RPMI7951 (cell line): Measurements from ENCODE around the gene ZNF480. TPM values are rescaled to one million over a fixed set of nuclear protein-coding genes. Genes with fewer than 3 reads are reported as not detected.
"Not testable (repeated sequence)": the region's sequence is repeated elsewhere in the genome, so short reads cannot be mapped to it uniquely, and the experiment has no call there.

Source experiments
- DNase-seq: peaks from one replicate; pipeline ENCODE4 v3.0.0-alpha.2; 2012; ENCODE audit warnings: low read depth
- total RNA-seq: library from RNA; depleted of rRNA; stranded (reverse); fragments of >200 nt; shearing (Covaris generic); gene quantifications from 2 replicates; pipeline ENCODE4 v1.2.3, GENCODE V29; 2014; rRNA removed

ZNF480 gene
- total RNA-seq: 8.7 and 10.8 TPM in 2 replicates

DNA sequence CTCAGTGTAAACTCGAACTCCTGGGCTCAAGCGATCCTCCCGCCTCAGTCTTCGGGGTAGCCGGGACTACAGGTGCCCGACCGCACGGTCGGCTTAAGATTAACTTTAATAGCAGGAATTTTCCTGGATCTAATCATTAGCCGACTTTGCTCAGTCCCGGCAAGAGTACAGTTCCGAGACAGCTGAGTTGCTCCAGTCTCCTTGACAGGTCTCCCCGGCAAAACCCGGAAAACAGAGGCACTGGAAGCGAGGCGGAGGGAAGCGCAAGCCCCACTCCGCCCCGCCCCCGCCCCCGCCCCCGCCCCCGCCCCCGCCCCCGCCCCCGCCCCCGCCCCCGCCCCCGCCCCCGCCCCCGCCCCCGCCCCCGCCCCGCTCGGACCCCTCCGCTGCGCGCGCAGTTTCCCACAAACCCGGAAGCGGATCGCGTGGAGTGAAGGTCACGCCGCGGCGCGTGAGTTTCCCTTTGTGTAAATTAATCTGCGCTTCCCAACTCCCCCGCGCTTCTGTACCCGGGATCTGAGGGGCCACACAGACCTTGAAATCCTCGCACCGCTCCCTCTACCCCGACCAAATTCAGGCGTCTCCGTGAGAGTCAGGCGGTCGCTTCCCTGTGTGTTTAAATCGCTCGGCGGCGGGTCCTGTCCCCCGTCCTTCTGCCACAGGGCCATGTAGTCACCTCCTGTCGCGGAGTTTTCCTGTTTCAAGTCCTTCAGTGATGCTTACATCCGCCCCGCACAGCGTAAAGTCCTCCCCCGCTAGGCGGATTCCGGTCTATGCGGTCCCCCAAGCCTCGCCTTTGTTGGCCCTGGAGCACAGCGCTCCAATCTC lies at the start of gene ZNF480:
Gene ZNF480 (plus strand): TSS at position 397 of the 828 bp plus-strand sequence. CDS start 3,244 bp downstream, outside the sequence.
- DNase-seq: peak; percentile 82

DNA sequence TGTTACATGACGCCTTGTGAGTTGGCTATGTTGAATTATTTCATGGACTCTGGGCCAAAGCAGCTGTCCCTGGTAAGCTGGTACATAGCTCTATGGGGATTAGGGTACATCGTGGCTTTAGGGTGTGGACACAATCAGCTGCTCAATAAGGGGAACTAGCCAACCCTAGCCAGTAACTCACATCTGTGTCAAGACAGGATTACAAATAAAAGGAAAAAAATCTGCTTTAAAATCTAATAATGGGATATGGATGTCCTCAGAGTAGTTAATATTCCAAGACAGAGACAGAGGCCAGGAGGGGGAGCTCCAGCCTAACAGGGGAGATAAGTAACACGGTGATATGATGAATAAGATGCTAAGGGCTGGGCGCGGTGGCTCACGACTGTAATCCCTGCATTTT lies 48.7 kb upstream of the ZNF480 start:
- peak; percentile 54 for DNase-seq

DNA sequence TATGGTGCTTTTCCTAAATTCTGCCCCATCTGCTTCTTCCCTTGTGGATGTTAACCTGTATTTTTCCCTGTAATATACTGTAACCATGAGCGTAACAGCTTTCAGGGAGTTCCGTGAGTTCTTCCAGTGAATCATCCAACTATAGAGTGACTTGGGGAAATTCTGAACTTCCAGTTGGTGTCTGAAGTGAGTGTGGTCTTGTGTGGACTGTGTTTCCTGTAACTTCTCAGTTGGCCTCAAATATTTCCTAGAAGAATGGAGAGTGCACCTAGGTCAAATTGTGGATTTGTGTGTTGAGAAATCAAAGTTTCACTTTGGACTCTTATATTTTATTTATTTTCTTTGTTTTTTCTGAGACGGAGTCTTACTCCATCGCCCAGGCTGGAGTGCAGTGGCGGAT lies 38.5 kb upstream of the ZNF480 start:
- peak; percentile 26 for DNase-seq

DNA sequence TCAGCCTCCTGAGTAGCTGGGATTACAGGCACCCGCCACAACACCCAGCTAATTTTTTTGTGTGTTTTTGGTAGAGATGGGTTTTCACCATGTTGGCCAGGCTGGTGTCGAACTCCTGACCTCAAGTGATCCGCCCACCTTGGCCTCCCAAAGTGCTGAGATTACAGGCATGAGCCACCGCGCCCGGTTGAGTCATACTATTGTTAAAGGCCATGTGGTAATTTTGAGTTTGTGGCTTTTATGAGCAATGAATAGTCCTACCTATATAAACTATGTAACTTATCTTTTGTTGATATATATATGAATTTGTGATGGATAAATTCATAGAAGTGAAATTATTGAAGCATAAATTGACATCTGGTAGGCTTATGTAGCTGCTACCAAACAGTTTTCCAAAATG lies 31.4 kb upstream of the ZNF480 start:
- DNase-seq: peak; percentile 28

DNA sequence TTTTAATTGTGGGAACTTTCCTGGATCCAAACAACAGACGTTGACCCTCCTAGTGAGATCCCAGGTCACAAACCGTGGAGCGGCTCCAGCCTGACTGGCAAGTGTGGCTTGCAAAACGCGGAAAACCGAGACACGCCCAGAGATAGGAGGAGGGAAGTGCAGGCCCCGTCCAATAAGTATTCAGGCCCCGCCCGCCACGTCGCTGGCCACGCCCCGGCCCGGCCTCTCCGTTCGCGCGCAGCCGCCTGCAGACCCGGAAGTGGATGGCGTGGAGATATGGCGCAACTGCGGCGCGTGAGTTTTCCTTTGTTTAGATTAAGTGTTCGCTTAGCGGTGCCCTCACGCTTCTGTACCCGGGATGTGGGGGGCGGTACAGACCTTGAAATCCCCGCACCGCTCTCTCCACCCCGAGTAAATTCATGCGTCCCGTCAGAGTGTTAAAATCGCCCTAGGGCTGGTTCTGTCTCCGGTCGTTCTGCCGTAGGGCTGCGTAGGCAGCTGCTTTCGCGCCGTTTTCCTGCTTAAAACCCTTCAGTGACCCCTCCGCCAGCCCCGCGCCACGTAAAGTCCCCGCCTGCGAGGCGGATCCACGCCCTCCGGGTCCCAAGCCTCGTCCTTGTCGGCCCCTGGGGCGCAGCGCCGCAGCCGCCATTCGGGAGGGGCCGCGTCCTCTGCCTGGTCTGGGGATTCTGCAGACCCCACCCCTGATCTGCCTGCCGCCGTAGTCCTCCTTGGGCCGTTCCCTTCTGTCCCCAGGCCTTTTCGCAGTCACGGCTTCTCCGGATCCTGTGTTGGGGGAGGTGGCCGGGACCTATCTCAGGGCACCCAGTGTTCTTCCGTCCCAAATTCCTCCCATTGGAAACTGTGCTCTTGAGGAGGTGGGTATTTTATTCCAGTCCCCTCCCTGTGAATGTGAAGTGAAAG lies 27.4 kb upstream of the ZNF480 start, which contains the start of gene ZNF766:
Gene ZNF766 (plus strand): TSS at position 250 of the 924 bp plus-strand sequence. CDS start 27 bp downstream, at position 277.
- DNase-seq: peak; percentile 96

DNA sequence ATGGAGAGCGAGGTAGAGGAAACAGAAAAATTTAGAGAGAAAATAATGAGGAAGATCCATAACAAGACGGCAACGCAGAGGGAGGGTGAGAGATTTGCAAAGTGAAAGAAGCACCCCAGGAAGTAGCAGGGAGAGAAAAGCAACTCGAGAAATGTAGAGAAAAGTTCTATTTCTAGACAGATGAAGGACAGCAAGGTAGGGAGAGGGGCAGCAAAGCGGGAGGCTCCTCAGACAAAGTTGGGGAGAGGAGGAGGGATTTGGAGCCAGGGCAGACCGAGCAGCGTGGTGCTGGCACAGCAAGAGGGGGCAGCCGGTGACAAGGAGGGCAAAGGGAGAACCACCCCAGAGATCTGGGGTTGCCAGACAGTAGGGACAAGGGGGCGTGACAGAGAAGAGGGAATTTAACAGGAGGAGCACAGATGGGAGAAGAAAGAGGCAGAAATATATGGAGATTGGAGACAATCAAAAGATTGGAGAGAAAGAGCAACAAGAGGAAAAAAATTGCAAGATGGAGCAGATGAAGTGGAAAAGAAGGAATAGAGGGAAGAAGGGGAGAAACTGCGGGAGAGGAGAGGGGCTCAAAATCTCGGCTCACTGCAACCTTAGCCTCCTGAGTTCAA lies 26.6 kb upstream of the ZNF480 start:
- peak; percentile 20 for DNase-seq

DNA sequence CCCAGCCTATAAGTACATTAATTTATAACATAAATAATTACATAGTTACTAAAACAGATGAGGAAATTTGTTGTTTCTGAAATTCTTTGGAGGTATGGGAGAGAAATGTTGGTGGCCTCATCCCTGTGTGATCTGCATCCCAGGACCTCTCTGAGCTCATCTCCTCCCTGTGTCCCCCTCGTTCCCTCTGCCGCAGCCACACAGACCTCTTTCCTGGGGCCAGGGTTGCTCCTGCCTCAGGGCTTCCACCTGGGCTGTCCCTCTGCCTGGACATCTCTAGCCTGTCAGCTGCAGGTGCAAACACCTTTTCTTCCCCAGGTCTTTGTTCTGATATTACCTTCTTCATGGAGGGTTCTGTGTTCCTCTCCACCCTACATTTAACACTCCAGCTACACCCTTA lies 23.7 kb upstream of the ZNF480 start:
- no peak for DNase-seq

DNA sequence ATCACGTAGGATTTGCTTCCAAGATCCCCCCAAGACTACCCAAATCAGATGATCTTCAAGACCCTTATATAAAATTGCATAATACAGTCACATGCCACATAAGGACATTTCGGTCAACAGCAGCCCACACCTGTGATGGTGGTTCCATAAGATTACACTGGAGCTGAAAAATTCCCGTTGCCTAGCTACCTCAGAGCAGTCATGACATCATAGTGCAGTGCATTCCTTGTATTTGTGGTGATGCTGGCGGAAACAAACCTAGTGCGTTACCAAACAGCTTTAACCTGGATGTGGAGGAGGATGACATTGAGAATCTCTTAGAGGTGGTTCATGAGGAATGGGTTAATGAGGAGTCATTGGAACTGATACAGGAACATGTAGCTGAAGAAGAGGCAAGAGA lies 22.8 kb upstream of the ZNF480 start:
- no peak for DNase-seq

DNA sequence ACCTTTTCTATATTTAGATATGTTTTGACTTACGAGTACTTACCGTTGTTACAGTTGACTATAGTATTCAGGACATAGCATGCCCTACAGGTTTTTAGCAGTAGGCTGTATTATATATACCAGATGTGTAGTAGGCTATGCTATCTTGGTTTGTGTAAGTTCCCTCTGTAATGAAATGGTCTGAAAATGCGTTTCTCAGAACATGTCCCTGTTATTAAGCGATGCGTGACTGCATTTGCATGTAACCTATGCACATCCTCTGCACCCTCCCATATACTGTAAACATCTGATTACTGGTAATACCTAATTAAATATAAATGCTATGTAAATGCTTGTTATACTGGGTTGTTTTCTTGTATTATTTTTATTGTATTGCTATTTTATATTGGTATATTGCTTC lies 21.0 kb upstream of the ZNF480 start:
- no peak for DNase-seq

DNA sequence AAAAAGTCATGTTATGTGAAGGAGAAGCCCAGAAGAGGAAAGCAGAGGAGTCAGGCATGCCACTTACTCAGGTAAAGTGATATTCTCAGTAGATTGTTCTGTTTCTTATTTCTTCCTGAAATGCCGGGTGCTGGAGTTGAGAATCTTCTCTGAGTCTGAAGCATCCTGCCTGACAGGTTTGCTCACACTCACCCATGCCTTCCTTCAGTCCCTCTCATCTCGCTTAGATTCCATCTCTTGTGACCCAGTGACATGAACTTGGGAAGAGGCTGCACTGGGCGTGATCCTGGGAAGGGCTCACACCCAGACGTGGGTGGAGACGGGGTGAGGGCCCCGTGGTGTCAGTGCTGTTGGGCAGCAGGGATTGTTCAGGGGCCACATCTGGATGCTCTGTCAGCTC lies 19.5 kb upstream of the ZNF480 start:
- no peak for DNase-seq

DNA sequence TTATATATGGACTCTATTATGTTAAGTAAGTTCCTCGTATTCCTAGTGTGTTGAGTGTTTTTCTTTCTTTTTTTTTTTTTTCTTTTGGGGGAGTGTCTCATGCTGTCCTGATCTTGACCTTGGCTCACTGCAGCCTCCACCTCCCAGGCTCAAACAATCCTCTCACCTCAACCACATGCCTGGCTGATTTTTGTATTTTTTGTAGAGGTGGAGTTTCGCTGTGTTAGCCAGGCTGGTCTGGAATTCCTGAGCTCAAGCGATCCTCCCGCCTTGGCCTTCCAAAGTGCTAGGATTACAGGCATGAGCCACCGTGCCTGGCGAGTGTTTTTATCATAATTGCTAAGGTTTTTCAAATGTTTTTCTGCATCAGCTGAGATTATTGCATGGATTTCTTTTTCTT lies 10.7 kb upstream of the ZNF480 start:
- no peak for DNase-seq

DNA sequence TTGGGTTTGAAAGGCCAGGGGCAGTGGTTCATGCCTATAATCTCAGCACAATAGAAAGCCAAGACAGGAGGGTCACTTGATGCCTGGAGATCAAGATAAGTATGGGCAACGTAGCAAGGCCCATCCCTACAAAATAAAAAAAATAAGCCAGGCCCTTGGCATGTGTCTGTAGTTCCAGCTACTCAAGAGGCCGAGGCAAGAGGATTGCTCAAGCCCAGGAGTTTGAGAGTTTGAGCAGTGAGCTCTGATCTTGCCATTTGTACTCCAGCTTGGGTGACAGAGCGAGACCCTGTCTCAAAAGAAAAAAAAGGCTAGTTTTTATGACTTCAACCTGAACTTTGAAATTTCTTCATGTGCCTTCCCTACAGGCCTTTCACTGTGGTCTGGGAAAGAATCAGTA lies 5.2 kb upstream of the ZNF480 start:
- DNase-seq: no peak

DNA sequence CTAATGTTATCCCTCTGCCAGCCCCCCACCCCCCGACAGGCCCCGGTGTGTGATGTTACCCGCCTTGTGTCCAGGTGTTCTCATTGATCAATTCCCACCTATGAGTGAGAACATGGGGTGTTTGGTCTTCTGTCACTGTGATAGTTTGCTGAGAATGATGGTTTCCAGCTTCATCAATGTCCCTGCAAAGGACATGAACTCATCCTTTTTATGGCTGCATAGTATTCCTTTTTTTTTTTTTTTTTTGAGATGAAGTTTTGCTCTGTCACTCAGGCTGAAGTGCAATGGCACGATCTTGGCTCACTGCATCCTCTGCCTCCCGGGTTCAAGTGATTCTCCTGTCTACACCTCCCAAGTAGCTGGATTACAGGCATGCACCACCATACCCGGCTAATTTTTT lies 4.0 kb upstream of the ZNF480 start:
- DNase-seq: not testable (repeated sequence)

DNA sequence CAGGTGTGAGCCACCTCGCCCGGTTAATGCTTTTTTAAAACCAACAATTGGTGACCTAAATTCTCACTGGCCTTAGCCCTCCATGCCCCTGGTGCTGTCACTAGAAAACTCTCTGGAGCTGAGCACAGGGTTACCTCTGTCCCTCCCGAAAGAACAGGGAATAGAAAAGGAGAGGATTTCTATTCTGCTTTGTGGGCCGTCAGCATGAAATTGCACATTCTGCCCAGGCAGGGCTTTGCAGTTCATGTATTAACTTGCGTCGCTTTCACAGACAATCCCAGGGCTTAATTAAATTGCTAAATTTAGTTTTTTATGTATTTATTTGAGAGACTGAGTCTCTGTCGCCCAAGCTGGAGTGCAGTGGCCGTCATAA lies 583 bp upstream of the ZNF480 start:
- no peak for DNase-seq

DNA sequence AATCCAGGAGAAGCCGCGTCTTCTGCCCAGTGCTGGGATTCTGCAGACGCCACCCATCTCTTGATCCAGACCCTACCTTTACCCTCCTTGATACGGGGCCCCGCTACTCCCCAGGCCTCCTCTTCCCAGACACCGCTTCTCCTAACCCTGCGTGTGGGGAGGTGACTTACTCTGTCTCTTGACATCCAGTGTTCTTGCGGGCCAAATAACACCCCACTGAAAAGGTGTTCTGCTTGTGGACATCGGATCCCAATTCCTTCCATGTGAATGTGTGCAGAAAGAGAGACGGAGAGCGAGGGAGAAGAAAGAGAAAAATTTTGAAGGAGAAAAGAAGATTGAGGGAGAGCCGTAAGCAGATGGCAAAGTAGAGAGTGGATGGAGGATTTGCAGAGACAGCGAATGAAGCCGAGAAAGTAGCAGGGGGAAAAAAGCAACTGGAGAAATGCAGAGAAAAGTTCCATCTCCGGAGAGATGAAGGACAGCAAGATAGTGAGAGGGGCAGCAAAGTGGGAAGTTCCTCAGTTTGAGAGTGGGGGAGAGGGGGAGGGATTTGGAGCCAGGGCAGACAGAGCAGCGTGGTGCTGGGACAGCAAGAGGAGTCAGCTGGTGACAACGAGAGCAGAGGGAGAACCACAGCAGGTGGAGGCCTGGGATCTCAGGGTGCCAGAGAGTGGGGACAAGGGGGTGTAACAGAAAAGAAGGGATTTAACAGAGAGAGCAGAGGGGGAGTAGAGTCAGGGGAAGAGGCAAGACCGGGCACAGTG lies 814 bp downstream of the ZNF480 start:
- DNase-seq: no peak

DNA sequence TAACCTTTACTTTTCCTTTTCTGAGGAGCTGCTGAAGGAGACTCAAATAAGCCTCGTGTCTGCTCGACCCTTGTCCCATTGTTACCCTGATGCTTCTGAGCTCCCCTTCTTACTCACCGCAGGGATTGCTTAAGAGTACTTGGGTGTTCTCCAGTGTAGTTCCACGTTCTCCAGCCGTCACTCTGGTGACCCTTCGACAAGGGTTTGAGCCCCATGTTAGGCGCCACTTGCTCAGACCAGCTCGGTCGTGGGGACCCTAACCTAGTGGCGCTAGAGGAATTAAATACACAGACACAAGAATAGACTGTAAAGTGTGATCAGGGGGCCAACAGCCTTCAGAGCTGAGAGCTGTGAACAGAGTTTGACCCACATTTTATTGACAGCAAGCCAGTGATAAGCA lies 10.3 kb downstream of the ZNF480 start:
- peak; percentile 36 for DNase-seq

DNA sequence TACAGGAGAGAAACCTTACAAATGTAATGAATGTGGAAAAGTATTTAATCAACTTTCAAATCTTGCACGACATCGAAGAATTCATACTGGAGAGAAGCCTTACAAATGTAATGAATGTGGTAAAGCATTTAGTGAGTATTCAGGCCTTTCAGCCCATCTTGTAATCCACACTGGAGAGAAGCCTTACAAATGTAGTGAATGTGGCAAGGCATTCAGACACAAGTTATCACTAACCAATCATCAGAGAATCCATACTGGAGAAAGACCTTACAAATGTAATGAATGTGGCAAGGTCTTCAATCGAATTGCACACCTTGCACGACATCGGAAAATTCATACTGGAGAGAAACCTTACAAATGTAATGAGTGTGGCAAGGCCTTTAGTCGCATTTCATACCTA lies 25.5 kb downstream of the ZNF480 start:
- DNase-seq: no peak

DNA sequence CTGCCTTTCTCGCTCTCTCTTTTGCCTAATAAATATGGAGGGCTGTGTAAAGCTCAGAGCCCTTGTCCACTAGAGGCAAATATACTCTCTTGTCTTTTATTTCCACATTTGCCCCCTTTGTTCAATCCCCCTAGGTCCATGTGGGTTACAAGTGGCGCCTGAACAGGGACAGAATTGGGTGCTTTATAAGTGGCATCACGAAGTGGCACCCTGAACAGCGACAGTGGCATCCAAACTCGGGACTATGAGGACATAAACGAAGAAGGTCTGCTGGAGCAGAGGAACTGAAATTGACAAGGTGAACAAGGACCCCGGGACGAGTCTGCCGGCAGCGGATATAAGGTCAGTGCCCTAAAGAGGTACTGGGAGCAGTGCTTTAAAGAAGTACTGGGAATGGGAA lies 34.8 kb downstream of the ZNF480 start:
- DNase-seq: no peak

DNA sequence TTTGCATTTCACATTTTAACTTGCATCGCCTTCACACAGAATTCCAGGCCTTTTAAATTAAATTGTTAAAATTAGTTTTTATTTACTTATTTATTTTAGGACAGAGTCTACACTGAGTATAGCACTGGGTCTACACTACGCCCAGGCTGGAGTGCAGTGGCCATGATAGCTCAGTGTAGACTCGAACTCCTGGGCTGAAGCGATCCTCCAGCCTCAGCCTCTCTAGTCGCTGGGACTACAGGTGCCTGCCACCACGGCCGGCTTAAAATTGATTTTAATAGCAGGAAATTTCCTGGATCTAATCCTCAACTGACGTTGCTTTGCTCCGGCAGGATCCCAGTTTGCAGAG lies 38.8 kb downstream of the ZNF480 start:
- DNase-seq: no peak

DNA sequence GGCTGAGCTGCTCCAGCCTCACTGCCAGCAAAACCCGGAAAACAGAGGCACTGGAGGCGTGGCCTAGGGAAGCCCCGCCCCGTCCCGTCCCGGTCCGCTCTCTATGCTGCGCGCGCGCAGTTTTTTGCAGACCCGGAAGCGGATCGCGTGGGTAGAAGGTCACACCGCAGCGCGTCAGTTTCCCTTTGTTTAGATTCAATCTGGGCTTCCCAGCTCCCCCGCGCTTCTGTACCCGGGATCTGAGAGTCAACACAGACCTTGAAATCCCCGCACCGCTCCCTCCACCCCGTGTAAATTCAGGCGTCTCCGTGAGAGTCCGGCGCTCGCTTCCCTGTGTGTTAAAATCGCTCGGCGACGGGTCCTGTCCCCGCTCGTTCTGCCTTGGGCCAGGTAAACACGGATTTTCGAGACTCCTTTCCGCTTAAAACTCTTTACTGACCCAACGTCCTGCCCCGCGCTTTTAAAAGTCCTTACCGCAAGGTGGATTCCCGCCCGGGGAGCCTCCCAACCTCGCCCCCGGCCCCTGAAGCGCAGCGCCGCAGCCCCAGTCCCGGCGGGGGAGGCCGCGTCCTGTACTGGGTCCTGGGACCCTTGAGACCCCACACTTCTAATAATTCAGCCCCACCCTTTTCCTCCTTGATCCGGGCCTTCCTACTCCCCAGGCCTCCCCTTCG lies 39.3 kb downstream of the ZNF480 start, which contains the start of gene ZNF610:
Gene ZNF610 (plus strand): TSS at position 127 of the 674 bp plus-strand sequence. CDS start 12,930 bp downstream, outside the sequence.
- DNase-seq: peak; percentile 85
